Left forelimb (tissue), 1 donor: ENCODE results near the gene CYLD.
A peak's percentile ranks its signal among the peaks of the same experiment; 100 is the strongest.

Source experiments
- DNase-seq: peaks from one replicate; pipeline ENCODE4 v3.0.0-alpha.2; 2018; ENCODE audit warnings: low spot score

CYLD gene

DNA sequence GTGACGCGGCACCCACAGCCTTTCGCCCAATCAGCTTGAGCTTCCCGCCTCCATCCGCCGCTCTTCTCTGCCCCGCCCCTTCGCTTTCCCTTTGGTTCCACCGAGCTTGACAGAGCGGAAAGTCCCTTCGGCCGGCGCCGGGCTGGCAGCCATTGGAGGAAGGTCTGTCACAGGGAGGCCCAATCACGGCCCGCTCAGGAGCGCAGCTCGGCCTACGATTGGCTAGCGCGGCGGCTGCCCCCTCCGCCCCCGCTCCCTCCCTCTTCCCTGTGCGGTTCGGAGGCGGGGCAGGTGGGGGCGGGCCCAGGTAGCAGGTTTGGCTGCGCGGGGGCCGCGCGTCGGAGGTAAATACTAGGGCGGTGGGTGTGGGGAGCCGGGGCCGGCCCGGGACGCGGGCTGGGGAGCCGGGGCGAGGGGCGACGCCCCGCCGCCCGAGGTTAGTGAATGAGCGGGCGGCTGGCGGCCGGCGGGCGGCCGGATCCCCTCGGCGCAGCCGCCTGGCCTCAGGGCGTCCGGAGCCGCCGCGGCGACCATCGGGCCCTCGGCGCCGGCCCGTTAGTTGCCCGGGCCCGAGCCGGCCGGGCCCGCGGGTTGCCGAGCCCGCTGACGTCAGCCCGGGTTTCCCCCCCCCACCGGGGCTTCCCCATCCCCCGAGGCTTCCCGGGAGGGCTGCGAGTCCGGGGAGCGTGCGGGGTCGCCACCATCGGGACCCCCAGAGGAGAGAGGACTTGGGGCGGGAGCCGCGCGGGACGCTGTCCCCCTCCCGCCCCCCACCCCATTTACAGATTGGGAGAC lies at the start of gene CYLD:
Gene CYLD, plus strand, starts transcription at position 306 of the 795 bp plus-strand sequence. CDS start 7,613 bp downstream, outside the sequence.
- peak; percentile 99 for DNase-seq

DNA sequence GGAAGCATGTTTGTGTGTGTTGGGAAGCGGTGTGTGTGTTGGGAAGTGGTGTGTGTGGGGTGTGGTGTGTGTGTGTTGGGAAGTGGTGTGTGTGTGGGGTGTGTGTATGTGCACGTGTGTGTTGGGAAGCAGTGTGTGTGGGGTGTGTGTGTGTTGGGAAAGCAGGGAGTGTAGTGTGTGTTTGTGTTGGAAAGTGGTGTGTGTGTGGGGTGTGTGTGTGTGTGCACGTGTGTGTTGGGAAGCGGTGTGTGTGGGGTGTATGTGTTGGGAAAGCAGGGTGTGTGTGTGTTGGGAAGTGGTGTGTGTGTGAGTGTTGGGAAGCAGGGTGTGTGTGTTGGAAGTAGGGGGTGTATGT lies 49.3 kb upstream of the CYLD start:
- no peak for DNase-seq

GRCh38 chr16:50692999-50693781 lies 48.7 kb upstream of the CYLD start, which contains the start of gene NOD2:
Gene NOD2, plus strand, starts transcription at chr16:50693606. Its CDS starts 5,890 bp downstream, at chr16:50699496.
- no peak for DNase-seq

DNA sequence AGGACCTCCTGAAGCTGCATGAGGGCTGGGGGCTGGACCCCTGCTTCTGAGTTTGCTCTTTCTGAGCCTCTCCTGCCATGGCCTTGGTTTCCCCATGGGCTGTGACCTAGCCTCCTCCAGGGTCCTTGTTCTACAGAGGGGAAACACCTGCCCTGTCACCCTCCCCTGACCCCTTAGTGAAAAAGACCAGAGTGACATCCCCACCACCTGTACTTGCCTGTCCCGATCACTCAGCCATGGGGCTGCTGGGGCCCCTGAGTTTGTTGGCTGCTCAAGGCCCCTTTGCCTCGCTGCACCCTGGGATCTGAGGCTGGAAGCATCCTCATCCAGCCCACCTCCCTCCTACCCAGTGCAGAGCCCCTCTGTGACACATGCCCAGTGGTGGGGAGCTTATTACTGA lies 47.7 kb upstream of the CYLD start:
- DNase-seq: no peak

GRCh38 chr16:50695017-50696000 lies 46.6 kb upstream of the CYLD start:
- no peak for DNase-seq

GRCh38 chr16:50696126-50696525 lies 45.8 kb upstream of the CYLD start:
- DNase-seq: no peak

DNA sequence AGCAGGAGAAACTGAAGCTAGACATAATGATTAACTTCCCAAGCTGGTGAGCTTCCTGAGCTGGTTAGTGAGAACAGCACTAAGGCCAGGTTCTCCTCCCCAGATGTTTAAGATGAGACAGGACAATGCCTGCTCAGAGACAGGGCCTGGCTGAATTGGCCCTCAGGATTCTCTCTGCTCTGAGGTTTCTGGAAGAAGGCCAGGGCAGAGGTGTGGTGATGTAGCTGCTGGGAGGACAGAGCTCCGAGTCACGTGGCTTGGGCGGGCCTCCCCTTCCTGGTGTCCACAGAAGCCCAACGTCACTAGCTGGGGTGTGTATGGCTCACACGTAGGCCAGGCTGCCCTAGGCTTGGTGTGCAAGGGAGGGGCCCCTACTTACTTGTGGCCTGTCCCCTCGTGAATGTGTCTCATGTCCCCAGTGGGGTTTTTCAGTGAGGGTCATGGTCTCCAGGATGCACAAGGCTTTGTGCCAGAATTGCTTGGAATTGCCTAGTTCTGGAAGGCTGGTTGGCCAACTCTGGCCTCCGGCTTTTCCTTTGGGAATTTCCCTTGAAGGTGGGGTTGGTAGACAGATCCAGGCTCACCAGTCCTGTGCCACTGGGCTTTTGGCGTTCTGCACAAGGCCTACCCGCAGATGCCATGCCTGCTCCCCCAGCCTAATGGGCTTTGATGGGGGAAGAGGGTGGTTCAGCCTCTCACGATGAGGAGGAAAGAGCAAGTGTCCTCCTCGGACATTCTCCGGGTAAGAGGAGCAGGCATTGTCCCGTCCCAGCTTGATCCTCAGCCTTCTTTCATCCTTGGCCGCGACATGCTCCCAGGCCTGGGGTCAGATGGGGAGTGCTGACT lies 45.1 kb upstream of the CYLD start:
- no peak for DNase-seq

GRCh38 chr16:50697421-50697715 lies 44.5 kb upstream of the CYLD start:
- DNase-seq: no peak

DNA sequence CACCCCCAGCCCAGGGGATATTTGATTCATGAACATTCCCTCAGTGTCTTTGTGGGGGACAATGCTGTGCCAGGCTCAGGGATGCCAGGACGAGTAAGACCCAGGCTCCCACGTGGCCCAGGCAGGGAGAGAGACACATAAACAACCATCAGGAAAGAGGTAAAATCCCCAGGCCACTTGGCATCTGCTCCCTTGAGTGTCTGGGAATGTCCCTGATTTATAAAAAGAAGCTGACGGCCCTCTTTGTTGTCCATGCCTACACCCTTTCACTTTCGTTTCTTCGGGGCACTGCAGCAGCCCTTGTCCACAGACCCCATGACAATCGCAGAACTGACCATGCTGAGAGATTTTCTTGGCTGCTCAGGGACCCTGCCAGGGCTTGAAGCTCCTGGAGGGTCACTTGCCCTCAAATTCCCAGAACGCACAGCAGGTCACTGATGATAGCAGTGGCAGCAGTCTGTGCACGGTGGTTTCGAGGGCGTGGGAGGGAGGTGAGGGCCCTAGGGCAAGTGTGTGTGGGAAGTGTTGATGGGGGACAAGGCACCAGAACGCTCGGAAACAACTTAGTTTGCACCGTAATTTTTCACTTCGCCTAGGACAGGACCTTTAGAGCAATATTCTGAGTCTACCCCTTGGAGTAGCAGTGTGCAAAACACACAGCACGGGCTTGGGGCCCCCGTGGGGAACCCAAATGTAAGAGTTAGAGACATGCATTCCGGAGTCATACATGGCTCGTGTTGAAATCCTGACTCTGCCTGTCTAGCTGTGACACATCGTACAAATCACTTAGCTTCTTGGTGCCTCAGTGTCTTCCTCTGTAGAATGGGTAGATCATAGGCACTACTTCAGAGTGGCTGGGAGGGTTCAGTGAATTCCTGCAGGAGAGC lies 43.8 kb upstream of the CYLD start:
- no peak for DNase-seq

DNA sequence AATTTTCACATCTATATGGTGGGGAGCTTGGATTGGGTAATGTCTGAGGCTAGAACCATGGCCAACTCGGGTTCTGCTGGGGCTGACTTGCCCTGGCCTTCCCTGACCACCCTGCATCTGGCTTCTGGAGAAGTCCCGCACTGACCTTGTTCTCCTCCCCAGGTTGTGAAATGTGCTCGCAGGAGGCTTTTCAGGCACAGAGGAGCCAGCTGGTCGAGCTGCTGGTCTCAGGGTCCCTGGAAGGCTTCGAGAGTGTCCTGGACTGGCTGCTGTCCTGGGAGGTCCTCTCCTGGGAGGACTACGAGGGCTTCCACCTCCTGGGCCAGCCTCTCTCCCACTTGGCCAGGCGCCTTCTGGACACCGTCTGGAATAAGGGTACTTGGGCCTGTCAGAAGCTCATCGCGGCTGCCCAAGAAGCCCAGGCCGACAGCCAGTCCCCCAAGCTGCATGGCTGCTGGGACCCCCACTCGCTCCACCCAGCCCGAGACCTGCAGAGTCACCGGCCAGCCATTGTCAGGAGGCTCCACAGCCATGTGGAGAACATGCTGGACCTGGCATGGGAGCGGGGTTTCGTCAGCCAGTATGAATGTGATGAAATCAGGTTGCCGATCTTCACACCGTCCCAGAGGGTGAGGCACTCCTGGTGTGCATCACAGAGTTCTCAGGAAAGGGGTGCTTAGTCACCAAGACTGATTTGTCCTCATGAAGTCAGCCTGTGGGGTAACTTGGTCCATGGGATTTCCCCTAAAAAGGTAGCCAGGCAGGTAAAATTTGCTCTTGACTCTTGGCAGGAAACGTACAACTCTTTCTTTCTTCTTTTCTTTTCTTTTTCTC lies 42.3 kb upstream of the CYLD start:
- DNase-seq: no peak

DNA sequence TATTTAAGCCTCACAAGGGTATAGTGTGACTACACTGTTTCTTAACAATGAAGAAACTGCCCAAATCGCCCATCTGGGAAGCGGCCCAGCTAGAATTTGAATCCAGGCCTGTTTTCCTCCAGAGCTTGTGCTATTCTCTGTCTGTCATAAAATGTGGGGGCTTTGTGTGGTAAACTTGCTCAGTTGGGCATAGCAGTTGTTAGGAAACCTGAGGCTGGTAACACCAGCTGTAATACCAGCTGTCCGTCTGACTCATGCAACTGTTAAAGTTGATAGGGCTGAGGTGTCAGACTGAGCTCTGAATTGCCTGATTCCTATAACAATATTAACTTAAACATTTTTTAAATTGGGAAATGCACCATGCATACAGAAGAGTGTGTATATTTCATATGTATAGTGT lies 39.2 kb upstream of the CYLD start:
- no peak for DNase-seq

- no peak for DNase-seq
Measured at GRCh38 chr16:50704245-50704644, 37.6 kb upstream of the CYLD start.

DNA sequence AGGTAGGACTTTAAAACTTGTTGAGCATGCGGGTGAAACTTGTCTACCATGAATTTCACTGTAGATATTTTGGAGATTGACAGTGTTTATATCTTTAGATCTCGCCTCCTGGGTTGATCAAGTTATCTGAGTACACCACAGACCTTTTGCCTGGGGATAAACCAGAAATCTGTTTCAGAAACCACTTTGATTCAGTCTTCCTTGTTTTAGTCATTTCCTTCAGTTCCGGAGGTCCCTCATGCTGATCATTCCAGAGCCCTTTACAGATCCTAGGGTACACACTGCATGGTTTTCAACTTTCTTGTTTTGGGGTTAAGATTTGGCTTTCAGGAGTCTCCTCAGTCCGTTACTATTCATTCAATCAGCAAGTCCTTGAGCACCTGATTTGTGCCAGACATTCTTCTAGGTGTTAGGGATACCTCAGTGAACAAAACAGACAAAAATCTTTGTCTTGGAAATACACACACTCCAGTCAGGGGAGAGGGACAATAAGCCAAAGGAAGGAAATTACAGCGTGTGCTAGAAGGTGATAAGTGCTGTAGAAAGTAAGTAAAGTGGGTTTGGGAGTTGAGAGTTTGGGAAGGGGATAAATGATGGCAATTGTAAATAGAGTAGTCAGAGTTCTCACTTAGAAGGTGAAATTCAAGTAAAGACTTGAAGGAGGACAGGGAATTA lies 36.3 kb upstream of the CYLD start:
- no peak for DNase-seq

- no peak for DNase-seq
Measured at GRCh38 chr16:50706250-50706649, 35.6 kb upstream of the CYLD start.

DNA sequence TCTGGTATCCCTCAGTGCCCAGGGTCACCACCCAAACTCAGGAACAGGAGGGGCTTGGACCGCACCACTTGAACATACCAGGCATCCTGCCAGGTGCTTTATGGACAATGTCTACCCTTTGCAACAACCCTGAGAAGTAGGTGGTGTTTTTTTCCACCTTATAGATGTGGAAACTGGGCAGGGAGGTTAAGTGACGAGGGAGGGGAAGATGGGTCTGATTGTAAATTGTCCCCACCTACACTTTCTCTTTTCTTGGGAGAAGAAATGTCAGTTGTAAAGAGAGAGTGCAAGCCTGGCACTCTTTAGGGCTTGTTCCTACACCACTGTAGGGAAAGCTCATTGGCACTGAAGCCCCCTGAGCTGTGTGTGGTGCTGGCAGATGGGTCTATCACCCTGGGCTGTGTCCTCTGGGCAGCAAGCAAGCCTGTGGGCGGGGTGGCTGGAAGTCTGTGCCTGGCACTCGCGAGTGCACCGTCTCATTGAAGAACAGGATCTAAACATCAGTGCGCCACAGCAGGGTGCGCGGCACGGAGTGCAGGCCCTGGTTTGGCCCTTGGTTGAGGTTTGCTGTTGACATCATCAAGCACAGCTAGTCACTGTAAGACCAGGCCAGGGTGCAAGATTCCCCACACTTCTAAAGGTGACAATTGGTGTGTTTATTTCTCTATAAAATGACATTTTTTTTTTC lies 33.4 kb upstream of the CYLD start:
- DNase-seq: no peak

GRCh38 chr16:50709061-50709684 lies 32.7 kb upstream of the CYLD start:
- DNase-seq: no peak

GRCh38 chr16:50709980-50710379 lies 31.9 kb upstream of the CYLD start:
- DNase-seq: no peak

GRCh38 chr16:50711040-50711439 lies 30.8 kb upstream of the CYLD start:
- DNase-seq: no peak
